ENCODE results near the gene POLR2A.

DNA sequence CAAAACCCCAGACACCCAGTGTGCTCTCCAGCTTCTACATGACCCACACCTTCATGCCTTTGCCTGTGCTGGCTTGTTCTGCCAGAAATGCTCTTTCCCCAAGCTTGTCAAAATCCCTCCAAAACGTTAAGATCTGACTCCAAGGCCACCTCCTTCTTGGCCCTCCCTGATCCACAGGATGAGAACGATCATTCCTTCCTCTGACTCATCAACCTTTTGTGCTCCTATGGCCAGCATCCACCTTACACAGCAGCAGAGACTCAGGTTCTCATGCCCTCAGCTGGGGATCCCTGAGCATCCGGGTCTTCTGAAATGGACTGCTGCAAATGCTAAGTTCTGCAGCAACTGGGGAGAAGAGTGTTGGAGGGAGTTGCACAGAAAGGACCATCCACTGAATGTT is 7.7 kb upstream of the POLR2A start:
- TF ChIP-seq, protein P1, sequence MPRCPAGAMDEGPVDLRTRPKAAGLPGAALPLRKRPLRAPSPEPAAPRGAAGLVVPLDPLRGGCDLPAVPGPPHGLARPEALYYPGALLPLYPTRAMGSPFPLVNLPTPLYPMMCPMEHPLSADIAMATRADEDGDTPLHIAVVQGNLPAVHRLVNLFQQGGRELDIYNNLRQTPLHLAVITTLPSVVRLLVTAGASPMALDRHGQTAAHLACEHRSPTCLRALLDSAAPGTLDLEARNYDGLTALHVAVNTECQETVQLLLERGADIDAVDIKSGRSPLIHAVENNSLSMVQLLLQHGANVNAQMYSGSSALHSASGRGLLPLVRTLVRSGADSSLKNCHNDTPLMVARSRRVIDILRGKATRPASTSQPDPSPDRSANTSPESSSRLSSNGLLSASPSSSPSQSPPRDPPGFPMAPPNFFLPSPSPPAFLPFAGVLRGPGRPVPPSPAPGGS (IDR thresholded peaks at IDR 0.05) = no peak
- no peak for TF ChIP-seq KDM1A (IDR thresholded peaks at IDR 0.05; ENCODE audit: low read depth)
- TF ChIP-seq EP300 (IDR thresholded peaks at IDR 0.05) = no peak
- no peak for TF ChIP-seq NFE2L2 (conservative IDR thresholded peaks at IDR 0.05; ENCODE audit: low read length)

Data from A549 (cell line).